EL (cell line): Measurements from ENCODE around the gene ADAMTS7.
"Not testable (repeated sequence)": the region's sequence is repeated elsewhere in the genome, so short reads cannot be mapped to it uniquely, and the experiment has no call there.

Experiments used
- DNase-seq: peaks from one replicate; pipeline ENCODE4 v3.0.0-alpha.2; 2016

ADAMTS7 gene

DNA sequence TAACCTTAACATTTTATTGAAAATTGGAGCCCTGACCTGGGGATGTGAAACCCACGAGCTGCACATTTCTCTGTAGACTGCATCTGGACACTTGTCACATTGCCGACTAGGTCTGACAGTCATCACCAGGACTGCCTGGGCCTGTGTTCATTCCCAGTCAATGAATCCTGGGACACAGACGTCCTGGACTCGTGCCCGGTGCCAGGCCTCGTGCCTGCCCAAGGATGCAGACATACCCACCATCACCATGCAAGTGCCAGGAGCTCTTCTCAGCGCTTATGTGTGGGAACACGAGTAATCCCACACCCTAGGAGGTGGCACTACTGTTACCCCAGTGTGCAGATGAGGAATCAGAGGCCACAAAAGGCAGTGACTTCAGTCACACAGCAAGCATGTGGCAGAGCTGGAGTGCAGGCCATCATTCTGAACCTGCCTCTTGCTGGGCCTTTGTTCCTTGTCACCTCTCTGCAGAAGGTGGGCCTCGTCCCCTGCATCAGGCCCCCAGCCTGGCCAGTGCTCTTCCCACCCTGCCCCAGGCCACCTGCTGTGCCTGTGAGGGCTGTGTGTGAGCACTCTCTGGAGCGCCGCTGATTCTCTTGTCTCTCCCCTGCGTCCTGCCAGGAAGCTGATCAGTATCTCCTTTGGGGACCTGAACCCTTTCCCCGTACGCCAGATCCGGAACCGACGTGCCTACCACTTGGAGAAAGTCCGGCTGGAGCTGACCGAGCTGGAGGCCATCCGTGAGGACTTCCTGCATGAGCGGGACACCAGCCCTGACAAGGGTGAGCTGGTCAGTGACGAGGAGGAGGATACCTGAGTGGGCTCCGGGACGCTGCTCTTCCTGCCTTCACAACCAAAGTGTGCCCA is 58.5 kb downstream of the ADAMTS7 start:
- no peak for DNase-seq

DNA sequence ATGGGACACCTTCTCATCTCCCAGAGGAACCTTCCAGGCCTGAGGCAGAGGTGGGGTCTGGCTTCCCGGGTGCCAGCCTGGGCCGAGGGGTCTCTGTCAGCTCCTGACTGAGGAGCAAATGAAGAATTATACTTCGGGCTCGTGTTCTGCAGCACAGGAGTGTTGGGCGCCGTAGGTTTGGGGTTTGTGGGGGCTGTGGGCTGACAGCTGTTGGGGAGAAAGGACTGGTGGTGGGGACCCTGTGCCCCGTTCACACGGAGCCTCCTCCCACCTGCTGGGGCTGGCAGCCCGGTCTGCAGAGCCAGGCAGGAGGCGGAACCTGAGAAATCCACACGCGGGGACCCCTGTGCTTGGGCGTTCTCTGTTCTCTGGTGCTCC is 59.7 kb downstream of the ADAMTS7 start:
- DNase-seq = no peak

DNA sequence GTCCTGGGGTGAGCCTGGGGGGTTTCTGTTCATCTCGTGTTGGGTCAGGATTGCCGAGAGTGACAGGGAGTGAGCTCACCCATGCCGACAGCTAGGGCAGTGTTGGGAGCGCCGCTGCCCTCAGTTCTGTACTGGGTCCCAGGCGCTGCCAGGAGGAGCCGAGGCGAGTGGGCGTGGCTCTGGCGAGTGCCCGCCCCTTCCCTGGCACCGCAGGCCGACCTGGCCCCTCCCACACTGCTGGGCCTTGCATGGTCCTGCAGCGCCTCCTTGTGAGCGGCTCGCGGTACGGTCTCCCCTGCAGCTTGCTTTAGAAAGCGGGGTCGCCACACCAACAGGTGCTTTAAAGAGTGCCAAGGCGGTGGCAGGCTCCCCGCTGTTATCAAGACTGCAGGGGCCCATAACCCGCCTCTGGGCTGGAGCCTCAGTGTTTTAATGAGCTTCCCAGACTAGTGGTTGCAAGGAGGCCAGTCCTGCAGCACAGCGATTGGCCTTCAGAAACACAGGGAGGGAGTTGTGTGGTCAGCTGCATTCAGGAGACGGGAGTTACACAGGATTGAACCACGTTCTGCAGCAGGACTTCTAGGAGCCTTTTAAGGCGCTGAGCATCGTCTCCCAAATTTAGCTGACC is 60.2 kb downstream of the ADAMTS7 start:
- DNase-seq = peak; percentile 86

DNA sequence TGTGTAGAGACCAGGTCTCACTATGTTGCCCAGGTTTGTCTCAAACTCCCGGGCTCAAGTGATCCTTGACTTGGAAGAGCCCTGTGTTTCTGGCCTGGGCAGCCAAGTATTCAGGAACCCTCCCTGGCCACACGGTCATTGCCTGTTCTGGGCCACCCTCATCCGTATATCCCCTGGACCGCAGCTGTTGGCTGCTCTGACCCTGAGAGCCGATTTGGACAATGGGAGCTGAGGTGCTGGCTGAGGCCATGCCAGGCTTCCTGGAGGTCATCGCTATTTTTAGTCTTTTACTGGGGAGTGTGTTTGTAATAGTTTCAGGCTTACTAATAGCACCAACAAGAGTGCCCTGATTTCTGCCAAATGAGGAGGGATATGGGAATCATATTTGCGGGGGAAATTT is 60.7 kb downstream of the ADAMTS7 start:
- no peak for DNase-seq

DNA sequence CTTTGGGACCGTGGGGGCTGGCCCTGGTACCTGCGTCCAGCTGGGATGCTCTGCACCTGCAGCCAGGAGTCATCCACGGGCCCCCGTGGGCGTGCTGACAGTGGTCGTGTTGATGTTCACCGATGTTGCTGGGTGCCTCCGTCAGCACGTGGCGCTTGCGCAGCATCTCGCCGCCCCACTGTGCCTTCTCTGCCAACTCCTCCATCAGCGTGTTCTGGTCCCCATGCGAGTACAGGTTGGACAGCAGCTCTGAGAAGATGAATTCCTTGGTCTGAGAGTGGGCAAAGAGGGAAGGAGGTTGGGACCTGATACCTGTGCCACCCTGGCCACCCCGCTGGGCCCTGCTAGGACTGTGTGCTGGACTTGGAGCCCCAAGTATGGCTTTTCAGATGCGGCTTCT is 61.4 kb downstream of the ADAMTS7 start:
- DNase-seq = no peak

DNA sequence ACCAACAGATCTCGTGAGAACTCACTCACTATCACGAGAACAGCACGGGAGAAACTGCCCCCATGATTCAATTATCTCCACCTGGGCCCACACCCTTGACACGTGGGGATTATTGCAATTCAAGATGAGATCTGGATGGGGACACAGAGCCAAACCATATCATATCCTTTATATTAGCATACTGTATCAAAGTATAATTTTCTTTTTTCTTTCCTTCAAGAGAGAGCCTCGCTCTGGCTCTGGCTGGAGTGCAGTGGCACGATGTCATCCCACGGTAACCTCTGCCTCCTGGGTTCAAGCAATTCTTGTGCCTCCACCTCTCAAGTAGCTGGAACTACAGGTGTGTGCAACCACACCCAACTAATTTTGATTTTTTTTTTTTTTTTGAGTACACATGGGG is 63.4 kb downstream of the ADAMTS7 start:
- not testable (repeated sequence) for DNase-seq

DNA sequence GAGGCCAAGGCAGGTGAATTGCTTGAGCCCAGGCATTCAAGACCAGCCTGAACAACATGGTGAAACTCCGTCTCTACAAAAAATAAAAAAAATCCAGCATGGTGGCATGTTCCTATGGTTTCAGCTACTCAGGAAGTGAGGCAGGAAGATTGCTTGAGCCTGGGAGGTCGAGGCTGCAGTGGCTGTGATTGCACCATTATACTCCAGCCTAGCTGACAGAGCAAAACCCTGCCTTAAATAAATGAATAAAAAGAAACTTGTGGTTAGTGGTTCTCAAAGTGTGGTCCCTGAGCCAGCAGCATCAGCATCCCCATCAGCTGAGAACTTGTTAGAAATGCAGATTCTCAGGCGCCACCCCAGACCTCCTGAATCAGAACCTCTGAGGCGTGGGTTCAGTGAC is 69.6 kb downstream of the ADAMTS7 start:
- not testable (repeated sequence) for DNase-seq

DNA sequence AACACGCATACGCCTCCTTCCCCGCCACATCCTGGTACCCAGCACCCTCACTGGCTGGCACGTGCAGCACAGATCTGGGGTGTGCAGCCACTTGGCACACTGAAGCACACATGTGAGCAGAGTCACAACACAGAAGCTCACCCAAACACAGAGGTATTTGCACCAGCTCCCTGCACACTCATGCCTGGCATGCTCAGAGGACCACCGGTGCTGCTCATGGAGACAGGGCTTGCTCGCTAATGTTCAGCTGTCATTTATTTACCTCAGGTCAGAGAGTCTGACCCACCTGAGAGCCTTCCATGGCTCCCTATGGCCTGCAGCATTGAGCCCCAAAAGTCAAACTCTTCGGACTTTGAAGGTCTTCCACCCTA is 70.4 kb downstream of the ADAMTS7 start:
- no peak for DNase-seq

DNA sequence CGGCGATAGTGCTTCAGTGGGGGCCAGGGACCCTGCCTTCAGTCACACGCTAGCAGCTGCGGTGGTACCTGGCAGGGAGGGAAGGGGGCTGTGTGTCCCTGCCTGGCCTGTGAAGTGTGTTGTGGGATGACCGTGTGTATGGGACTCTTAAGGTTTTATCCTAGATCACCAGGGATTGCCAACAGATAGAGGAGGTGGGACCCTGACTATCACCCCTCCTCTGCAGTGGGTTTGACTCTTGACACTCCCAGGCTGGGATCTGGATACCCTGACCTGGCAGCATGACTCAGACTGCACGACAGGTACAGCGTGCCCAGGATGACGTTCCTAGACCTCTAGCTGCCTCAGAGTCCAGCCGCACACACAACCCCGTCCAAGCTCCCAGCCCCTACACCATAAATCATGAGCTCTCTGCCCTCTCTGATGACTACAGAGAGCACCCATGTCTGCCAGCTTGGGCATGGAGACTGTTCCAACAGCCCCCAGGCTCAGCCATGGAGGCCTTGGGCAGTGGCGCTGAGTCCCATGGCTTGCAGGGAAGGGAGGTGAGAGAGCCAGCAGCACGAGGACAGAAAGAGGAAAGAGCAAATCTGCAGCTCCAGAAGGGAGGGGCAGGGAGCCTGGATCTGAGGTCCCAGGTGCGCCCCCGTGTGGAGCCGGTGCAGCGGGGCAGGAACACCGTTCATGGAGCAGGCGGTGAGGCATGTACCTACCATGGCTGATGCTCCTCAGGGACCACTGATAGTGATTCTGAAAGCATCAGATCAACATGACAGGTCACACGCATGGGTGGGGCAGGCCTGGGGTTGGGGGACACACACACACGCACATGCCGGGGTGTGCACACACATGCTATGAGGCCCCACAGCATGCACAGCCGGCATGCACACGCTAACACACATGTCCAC is 71.0 kb downstream of the ADAMTS7 start:
- DNase-seq = peak; percentile 59

DNA sequence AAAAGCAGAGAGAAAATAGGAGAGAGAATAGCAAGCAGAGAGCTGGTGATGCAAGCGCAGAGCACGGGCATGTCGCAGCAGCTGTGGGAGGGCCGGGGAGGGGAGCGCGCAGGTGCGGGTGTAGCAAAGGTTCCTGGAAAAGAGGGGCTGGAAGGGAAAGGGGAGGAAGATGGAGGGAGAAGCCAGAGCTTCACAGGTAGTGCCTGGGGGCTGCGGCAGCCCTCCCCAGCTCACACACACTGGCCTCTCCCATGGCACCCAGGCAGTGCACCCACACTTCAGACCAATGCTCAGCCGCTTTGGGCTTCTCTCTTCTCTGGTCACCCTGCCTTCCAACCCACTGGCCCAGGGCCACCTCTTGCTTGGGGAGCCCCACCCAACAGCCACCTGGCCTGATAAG is 72.1 kb downstream of the ADAMTS7 start:
- no peak for DNase-seq

DNA sequence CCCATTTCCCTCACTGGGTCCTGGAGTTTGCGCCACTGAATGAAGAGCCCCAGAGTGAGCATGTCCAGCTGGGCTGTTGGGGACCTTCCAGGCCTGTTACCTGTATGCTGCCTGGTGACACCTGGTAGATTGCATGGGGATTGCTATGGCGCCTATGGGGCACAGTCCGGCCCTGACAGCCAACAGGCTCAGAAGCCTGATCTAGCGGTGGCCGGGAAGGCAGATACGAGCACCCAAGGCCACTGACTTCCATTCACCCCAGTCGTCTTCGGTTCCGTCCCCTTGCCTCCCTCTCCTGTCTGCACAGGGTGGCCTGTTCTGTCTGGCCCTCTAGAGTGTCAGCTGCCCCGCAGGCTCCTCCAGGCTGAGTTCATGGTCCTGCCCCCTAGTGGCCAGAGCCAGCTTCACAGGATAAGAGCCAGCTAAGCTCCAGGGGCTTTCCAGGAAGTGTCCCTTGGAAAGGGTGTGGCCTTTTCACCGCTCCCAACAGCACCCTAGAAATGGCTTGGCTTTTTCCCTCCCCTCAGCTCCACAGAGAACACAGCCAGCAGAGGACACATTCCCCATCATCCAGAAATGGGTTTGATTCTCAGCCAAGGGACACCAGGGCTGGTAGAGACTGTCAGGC is 73.2 kb downstream of the ADAMTS7 start:
- peak; percentile 51 for DNase-seq

DNA sequence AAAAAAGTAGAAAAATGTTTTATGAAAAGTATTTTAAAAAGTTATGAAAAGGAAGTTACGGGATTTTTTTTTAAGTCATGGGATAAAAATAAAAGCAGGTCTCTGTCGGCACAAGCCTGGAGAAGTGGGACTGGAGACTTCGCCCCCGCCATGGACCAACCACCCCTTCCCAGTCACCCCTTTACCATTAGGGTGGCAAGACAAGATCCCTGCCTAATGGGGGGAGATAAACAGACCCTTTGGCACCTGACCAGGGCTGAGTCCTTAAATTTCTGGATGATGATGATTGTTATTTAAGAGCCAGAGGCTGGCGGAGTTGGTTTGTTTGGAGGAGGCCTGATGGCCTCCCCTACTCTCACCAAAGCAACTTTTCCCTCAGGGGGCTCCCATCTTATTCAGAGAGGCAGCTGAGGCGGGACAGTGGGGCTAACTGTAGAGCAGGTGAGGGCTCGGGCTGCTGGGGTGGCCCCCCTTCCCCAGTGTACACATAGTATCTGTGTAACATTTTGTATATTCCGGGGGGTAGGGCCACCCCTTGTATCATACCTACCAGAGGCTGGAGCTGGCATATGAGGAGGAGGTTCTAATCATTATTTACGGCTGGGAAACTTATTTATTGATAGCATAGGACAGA is 74.0 kb downstream of the ADAMTS7 start:
- DNase-seq = no peak

DNA sequence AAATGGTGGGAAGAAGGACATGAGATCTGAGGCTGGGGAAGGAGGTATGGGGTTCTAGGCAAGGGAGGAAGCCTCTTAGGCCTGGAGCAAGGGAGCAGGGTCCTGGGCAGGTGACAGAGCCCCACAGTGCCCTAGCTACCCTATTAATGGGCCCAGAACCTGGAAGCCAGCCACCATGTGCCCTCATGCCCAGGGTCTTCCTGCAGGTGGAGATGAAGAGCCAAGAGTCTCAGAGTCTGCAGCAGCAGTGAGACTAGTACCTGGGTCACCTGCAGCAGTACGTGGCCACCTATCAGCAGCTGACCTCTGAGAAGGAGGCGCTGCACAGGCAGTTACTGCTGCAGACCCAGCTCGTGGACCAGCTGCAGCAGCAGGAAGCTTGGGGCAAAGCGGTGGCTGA is 75.0 kb downstream of the ADAMTS7 start:
- not testable (repeated sequence) for DNase-seq

DNA sequence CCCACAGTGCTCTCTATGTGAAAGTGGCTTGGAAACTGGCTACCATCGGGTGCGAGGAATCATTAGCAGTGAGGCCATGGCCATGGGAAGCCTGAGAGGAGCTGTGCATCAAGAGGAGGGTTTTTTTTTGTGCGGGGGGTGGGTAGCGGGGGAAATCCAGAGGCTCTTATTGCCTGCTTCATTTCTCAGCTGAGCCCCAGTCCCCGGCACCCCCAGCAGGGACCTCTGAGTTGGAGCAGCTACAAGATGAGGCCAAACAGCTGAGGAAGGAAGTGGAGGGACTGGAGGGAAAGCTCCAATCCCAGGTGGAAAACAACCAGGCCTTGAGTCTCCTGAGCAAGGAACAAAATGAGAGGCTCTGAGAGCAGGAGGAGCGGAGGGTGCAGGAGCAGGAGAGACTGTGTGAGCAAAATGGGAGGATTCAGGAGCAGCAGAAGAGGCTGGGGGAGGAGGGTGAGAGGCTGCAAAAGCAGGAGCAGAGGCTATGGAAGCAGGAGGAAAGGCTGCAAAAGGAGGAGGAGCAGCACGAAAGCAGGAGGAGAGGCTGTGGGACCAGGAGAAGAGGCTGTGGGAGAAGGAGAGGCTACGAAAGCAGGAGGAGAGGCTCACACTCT is 76.7 kb downstream of the ADAMTS7 start:
- DNase-seq = no peak

DNA sequence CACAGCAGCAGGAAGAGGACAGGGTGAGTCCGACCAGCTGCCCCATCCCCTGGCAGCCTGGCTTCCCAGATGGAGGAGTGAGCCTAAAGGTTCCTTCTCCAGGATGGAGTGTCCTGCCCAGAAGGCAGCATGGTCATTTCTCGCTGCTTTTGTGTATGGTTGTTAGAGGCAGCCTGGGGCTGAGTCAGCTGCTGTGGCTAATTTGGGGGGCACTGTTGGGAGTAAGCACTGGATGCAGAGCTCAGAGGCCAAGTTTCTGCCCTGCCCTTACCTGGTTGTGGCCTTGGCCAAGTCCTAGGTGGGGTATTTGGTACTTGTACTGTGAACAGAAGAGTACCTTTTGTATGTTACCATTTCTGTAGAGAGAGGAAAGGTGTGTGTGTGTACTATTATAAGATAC is 78.6 kb downstream of the ADAMTS7 start:
- no peak for DNase-seq

DNA sequence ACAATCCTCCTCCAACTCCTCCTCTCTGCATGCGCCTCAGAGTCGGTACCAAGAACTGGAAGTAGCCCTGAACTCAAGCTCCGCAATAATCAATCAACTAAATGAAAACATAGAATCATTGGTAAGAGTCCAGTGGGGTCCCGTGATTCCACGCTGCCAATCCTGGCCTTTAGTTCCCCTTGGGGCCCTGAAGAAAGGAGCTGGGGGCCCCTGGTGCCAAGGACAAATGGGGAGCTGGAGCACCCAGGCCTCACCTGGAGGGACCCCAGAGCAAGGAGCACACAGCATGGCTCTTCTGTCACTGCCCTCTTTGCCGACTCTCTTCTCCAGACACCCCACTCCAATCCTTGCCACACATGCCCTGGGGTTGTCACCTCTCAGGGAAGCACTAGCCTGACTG is 80.3 kb downstream of the ADAMTS7 start:
- DNase-seq = no peak

DNA sequence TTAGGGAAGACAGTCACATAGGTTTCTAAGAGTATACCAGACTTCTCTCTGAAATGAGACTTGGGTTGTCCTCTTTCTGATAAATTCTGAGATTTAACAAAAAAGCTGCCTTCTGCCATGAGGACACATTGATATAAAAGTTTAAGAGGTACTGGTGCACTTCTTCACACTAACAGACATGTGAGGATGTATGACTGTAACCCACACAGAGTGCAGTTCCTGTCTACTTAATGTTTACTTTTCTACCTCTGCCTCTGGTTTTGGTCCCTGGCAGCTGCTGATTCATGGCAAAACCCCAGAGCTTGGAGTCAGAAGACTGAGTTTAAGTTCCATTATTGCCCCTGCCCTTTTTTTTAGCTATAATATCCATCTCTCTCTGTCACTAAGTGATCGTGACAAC is 82.8 kb downstream of the ADAMTS7 start:
- not testable (repeated sequence) for DNase-seq

DNA sequence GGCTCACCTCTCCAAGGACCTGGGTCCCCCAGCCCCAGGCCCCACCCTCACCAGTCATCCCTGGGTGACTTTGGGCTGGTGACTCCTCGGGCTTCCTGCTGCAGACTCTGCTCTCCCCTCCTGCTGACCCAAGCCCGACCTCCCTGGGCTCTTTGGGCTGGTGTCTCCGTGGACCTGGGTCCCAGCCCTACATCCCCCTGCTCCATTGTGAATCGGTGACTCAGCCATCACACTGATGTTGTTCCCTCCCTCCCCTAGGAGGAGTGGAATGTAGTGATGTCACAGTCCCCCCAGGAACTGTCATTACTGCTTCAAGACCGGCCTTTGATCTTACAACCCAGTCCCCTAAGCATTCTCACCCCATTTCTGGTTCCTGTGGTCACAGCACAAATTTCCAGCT is 83.7 kb downstream of the ADAMTS7 start:
- DNase-seq = peak; percentile 48

DNA sequence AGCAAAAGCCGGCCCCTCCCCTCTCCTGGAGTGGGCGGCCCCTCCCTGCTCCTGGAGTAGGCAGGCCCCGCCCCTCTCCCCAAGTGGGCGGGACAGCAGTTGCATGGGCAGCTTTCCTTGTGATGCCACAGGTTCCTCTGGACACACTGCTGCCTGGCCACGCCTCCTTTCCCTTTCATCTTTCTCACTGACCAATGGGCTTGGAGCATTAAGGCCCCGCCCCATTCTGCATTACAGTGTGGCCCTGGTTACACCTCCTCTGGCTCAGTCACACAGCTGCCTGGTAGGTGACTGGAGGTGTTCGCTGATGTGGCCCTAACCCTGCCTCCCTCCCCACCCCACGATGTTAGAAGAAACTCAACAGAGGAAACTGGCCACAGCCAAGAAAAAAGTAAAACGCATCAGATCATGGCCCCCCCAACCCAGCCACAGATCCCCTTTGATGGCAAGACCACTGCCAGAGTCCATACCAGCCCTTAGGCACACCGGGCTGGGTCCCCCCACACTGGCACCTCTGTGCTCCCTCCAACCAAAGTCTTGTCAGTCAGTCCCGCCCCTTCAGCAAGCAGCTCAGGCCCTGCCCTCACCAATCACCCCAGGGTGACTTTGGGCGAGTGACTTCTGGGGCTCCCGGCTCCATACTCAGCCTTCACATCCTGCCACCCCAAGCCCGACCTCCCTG is 84.3 kb downstream of the ADAMTS7 start:
- peak; percentile 16 for DNase-seq

DNA sequence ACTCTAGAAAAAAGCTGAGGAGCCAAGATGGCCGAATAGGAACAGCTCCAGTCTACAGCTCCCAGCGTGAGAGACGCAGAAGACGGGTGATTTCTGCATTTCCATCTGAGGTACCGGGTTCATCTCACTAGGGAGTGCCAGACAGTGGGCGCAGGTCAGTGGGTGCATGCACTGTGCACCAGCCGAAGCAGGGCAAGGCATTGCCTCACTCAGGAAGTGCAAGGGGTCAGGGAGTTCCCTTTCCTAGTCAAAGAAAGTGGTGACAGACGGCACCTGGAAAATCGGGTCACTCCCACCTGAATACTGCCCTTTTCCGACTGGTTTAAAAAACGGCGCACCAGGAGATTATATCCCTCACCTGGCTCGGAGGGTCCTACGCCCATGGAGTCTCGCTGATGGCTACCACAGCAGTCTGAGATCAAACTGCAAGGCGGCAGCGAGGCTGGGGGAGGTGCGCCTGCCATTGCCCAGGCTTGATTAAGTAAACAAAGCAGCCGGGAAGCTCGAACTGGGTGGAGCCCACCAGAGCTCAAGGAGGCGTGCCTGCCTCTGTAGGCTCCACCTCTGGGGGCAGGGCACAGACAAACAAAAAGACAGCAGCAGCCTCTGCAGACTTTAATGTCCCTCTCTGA is 91.3 kb downstream of the ADAMTS7 start:
- not testable (repeated sequence) for DNase-seq

DNA sequence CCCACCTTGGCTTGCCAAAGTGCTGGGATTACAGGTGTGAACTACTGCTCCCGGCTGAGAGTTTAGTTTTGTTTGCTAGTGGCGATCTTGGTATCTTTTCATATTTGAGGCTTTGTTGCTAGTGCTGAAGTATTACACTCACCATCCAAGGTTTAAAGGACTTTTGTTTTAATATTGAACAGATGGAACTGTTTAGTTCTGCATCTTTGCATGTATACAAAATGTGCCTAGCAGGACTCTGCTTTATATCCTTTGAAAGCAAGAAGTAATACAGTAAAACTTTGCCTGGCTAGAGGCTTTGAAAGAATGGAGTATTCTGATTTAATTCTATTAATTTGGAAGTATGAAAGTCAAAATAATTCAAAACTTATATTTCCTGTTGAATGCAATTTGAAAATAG is 92.4 kb downstream of the ADAMTS7 start:
- DNase-seq = no peak
